NCI-H748 treated with DMSO at 0.1 percent for 48 hours (cell line): ENCODE results near the gene FOXM1.
"Not testable (repeated sequence)": the region's sequence is repeated elsewhere in the genome, so short reads cannot be mapped to it uniquely, and the experiment has no call there.

Experiments used
- DNase-seq: peaks from one replicate; lab custom pipeline; 2025; lab: John Stamatoyannopoulos, UW

Gene FOXM1

GRCh38 chr12:2879853-2880252, 2.9 kb upstream of the FOXM1 start:
- no peak for DNase-seq

GRCh38 chr12:2877953-2878732, 1.2 kb upstream of the FOXM1 start:
- peak; percentile 38 for DNase-seq

DNA sequence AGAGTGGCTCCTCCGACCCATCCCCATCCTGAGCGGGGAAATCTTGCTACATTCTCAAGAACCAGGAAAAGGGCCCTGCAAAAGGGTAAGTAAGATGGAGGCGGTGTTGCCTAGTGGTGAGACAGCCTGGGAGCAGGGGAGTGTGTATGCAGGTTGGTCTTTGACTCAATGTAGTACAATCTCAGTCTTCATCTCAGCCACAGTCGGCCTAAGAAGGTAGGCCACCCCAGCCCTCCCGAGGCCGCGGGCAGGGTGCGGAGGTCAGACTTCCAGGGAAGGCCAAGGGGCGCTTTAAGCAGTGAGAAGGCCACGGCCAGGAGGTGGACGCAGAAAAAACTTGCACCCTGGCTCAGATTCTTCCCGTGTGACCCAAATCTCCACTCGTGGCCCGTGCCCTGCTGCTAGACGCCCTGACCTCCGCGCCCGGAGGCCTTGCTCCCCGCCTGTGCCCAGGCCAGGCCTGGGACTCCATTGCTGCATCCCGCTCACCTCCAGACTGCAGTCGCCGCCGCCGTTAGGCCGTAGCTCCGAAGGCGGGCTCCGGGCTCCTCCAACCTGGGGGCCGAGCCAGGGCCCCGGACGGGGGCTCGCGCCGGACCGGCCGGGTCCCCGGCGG, 435 bp downstream of the FOXM1 start:
- DNase-seq, result no peak

GRCh38 chr12:2868986-2869632, 7.9 kb downstream of the FOXM1 start:
- DNase-seq, result not testable (repeated sequence)

GRCh38 chr12:2864198-2864597, 12.8 kb downstream of the FOXM1 start:
- DNase-seq, result no peak

- not testable (repeated sequence) for DNase-seq
Observed at GRCh38 chr12:2863402-2863801, 13.6 kb downstream of the FOXM1 start.

DNA sequence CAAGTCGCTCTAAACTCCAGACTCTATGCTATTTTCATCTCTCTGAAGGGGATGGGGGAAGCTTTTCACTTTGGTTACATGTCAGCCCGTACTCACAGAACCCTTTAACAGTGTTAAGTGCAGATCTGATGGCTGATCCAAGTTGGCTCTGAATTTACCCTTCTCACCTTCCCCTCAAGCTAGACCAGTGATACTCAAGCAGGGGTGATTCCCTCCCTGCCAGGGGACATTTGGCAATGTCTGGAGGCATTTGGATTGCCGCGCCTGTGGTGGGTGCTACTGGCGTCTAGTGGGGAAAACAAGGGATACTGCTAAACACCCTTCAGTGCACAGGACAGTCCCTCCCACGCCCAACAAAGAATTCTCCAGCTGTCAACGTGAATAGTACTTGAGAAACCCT, 14.1 kb downstream of the FOXM1 start:
- DNase-seq, result no peak

GRCh38 chr12:2860170-2860569, 16.8 kb downstream of the FOXM1 start:
- DNase-seq, result no peak

DNA sequence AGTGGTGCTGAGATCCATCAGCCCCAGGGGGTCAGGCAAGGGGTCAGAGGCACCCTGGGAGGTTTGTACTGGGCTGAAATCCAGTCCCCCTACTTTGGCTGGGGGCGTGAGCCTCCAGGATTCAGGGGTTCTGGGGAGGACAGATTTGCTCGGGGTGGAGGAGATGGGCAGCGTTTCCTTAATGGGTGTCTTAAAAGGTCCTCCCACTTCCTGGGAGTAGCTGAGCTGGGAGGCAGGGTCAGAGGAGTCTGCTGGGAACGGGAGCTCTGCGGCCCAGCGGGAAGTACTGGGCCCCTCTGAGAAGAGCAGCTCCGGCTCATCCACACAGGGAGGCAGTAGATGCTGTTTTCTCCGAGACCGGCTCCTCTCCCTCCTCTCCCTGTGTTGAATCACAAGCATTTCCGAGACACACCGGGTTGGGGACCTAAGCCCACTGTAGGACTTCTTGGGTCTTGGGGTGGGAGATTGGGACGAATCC, 18.0 kb downstream of the FOXM1 start:
- no peak for DNase-seq

GRCh38 chr12:2858334-2858733, 18.6 kb downstream of the FOXM1 start:
- no peak for DNase-seq

DNA sequence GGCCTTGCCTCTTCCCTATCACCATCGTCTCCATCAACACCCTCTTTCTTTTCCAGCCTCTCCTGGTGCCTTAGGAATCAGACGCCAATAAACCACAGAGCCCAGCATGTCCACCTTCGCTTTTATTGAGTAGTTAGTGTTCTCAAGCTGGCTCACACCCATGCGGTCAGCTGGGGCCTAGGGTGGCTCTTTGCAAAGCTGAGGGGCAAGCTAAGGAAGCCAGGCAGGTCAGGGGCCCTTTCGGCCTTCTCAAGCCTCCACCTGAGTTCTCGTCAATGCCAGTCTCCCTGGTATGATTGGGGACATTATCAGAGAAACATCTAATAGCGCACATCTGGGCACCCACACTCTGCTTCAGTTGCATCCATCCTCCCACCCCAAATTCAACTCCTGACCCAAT, 19.4 kb downstream of the FOXM1 start:
- no peak for DNase-seq

GRCh38 chr12:2857021-2857431, 19.9 kb downstream of the FOXM1 start, which contains the start of gene TEX52:
Gene TEX52 (minus strand): TSS chr12:2857039. CDS start chr12:2857026, 13 bp downstream.
- no peak for DNase-seq

DNA sequence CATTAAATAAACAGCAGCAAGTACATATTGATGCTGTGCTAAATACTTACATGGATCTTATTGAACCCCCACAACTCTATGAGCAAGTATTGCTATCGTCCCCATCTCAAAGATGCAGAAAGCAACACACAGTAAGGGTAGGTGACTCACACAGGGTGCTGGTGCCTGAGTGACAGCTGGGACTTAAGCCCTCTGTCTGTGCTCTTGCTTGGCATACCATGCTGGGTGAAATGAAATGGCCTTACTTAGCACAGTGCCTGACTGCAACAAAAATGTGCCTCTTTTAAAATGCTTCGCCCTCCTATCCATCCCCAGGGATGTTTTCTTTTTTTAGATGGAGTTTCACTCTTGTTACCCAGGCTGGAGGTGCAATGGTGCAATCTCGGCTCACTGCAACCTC, 20.9 kb downstream of the FOXM1 start:
- no peak for DNase-seq

- DNase-seq, result no peak
Observed at GRCh38 chr12:2855546-2855945, 21.4 kb downstream of the FOXM1 start.

- DNase-seq, result no peak
Observed at GRCh38 chr12:2854669-2855453, 22.1 kb downstream of the FOXM1 start.

GRCh38 chr12:2853626-2854025, 23.3 kb downstream of the FOXM1 start:
- peak; percentile 14 for DNase-seq

DNA sequence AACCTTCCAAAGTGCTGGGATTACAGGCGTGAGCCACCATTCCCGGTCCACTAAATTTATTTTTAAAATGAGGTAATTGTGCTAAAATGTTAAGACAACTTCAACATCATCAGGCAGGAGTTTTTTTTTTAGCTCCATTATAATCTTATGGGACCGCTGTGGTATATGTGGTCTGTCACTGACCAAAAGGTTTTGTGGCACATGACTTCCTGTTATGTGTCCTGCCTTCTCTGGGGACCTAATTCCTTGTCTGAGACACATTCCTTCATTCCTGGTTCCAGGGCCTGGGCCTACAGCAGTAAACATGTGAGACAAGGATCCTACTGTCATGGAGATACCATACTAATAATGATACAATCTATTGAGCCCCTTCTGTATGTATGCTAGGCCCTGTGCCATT, 25.0 kb downstream of the FOXM1 start:
- no peak for DNase-seq

- DNase-seq, result no peak
Observed at GRCh38 chr12:2845280-2845679, 31.7 kb downstream of the FOXM1 start.

DNA sequence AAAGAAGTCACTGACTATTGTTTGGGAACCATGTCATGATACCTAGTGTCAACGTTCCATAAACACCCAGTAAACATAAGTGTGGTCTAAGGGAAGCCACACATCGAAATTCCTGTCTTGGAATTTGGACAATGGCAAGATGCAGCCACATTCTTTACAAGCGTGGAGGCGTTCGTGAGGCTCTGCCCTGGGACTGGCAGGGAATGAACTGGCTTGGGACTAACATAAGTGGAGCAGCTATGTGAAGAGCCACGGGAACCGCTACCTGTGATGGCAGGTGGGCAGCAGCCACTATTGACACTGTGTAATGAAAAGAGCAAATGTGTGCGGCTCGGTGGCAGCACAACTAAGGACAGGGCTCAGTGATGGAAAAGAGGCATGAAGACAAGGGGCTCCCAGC, 32.2 kb downstream of the FOXM1 start:
- DNase-seq, result no peak

DNA sequence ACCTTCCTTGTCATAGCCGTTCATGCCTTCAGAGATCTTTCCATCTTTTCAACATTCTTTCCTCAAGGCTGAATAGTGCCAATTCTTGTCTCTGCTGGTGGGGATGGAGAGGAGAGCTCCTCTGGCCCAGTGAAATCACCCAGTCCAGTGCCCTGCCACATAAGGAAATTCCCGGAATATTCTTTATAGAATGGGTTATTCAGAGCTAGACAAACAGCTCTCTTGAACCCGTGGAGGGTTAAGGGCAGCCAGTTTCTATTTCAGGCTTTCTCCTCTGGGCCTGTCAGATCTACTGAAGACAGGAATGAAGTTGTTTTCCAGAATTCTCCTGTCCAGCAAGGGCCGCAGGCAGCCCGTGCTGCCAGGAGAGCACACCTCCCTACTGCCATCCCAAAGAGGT, 34.0 kb downstream of the FOXM1 start:
- no peak for DNase-seq

GRCh38 chr12:2841056-2841650, 35.8 kb downstream of the FOXM1 start:
- DNase-seq, result no peak

GRCh38 chr12:2836574-2836973, 40.4 kb downstream of the FOXM1 start:
- DNase-seq, result no peak
